GM23338 (cell line): ENCODE data around the gene CCDC85B. TPM values are rescaled to one million over a fixed set of nuclear protein-coding genes. Genes with fewer than 3 reads are reported as not detected.

Source experiments
- ATAC-seq: fragments of 200-7000 bp; cut with Tn5 transposase; 3 replicates; pipeline ENCODE4 v1.9.1; 2020
- DNase-seq: peaks from one replicate; pipeline ENCODE4 v3.0.0-alpha.2; 2015; ENCODE audit warnings: low spot score
- H2AFZ ChIP-seq: fragments of 200-600 bp; sonication (generic); 2 replicates; pipeline ENCODE4 v1.8.0; 2016; ENCODE audit warnings: antibody characterized with exemption, mild to moderate bottlenecking, moderate library complexity
- H3F3A ChIP-seq: fragments of 200-600 bp; sonication (generic); replicated peaks from 2 replicates; pipeline ENCODE4 v1.8.0; 2017; ENCODE audit warnings: antibody characterized with exemption, mixed run types, low read depth
- H3K27ac ChIP-seq: fragments of 200-600 bp; sonication (generic); 2 replicates; pipeline ENCODE4 v1.6.1; 2016; ENCODE audit warnings: low read depth
- H3K27me3 ChIP-seq: fragments of 200-600 bp; sonication (generic); 2 replicates; pipeline ENCODE4 v1.8.0; 2016; ENCODE audit warnings: mild to moderate bottlenecking, mixed run types, moderate library complexity; ENCODE audit not compliant: insufficient read depth
- H3K36me3 ChIP-seq: fragments of 200-600 bp; sonication (generic); 2 replicates; pipeline ENCODE4 v1.8.0; 2016; ENCODE audit warnings: mild to moderate bottlenecking; ENCODE audit not compliant: insufficient read depth
- H3K4me1 ChIP-seq: fragments of 200-600 bp; sonication (generic); 2 replicates; pipeline ENCODE4 v1.8.0; 2016; ENCODE audit warnings: mild to moderate bottlenecking, moderate library complexity; ENCODE audit not compliant: insufficient read depth
- H3K4me2 ChIP-seq: fragments of 200-600 bp; sonication (generic); 2 replicates; pipeline ENCODE4 v1.7.1; 2017; ENCODE audit warnings: mixed run types
- H3K4me3 ChIP-seq: fragments of 200-600 bp; sonication (generic); 2 replicates; pipeline ENCODE4 v1.6.1; 2016; ENCODE audit warnings: mixed run types
- H3K79me2 ChIP-seq: fragments of 200-600 bp; sonication (generic); replicated peaks from 2 replicates; pipeline ENCODE4 v1.8.0; 2017; ENCODE audit warnings: mild to moderate bottlenecking; ENCODE audit not compliant: insufficient read depth
- H3K9me2 ChIP-seq: fragments of 200-600 bp; sonication (generic); 2 replicates; pipeline ENCODE4 v1.8.0; 2017; ENCODE audit not compliant: insufficient read depth
- H4K20me1 ChIP-seq: fragments of 200-600 bp; sonication (generic); replicated peaks from 2 replicates; pipeline ENCODE4 v1.8.0; 2017; ENCODE audit warnings: mild to moderate bottlenecking; ENCODE audit not compliant: insufficient read depth
- H3K27ac Mint-ChIP-seq: 2 replicates; pipeline ENCODE4 v1.8.0; 2020; ENCODE audit warnings: inconsistent platforms, mild to moderate bottlenecking, moderate library complexity, mixed read lengths
- H3K27me3 Mint-ChIP-seq: 3 replicates; pipeline ENCODE4 v1.8.0; 2022; ENCODE audit warnings: low read depth, mild to moderate bottlenecking, moderate library complexity, mixed read lengths, inconsistent platforms; ENCODE audit not compliant: insufficient read depth, poor library complexity
- H3K36me3 Mint-ChIP-seq: 3 replicates; pipeline ENCODE4 v1.8.0; 2021; ENCODE audit warnings: low read depth, mild to moderate bottlenecking, inconsistent platforms, moderate library complexity, mixed read lengths
- H3K4me1 Mint-ChIP-seq: 3 replicates; pipeline ENCODE4 v1.8.0; 2020; ENCODE audit warnings: mild to moderate bottlenecking, inconsistent platforms, mixed read lengths
- H3K4me3 Mint-ChIP-seq: 3 replicates; pipeline ENCODE4 v1.8.0; 2021; ENCODE audit warnings: moderate library complexity, mild to moderate bottlenecking, inconsistent platforms, mixed read lengths
- H3K9me3 Mint-ChIP-seq: 3 replicates; pipeline ENCODE4 v1.8.0; 2020; ENCODE audit warnings: moderate library complexity, mild to moderate bottlenecking, inconsistent platforms, mixed read lengths
- CREB1 ChIP-seq: fragments of 250-450 bp; sonication (Bioruptor Pico); IDR thresholded peaks from 2 replicates; pipeline ENCODE4 v1.5.0; 2020; ENCODE audit warnings: low read depth, mild to moderate bottlenecking, moderate library complexity
- JUNB ChIP-seq: IDR thresholded peaks from one replicate; pipeline ENCODE4 v1.6.1; 2016; ENCODE audit warnings: antibody characterized with exemption; ENCODE audit not compliant: unreplicated experiment
- NANOG ChIP-seq: IDR thresholded peaks from 2 replicates; pipeline ENCODE4 v1.6.1; 2016; ENCODE audit warnings: antibody characterized with exemption, borderline replicate concordance
- POLR2AphosphoS5 ChIP-seq: IDR thresholded peaks from 2 replicates; pipeline ENCODE4 v1.6.1; 2016; ENCODE audit warnings: antibody characterized with exemption, low read depth
- ZNF331 ChIP-seq: fragments of 250-450 bp; sonication (Bioruptor Pico); IDR thresholded peaks from 2 replicates; pipeline ENCODE4 v1.5.0; 2020; ENCODE audit warnings: low read depth, mild to moderate bottlenecking, moderate library complexity
- polyA plus RNA-seq: library from polyadenylated mRNA; unstranded; fragments of >200 nt; fragmentation: Nextera tagmentation; extraction: Ambion mirVana; gene quantifications from 2 replicates; pipeline ENCODE4 v1.2.1, GENCODE V29; 2016
- total RNA-seq: library from RNA; depleted of rRNA; stranded (reverse); fragments of >200 nt; shearing (Covaris generic); gene quantifications from 2 replicates; pipeline ENCODE4 v1.2.3, GENCODE V29; 2014
- TF ChIP-seq, protein P1 (sequence below): IDR thresholded peaks from 2 replicates; pipeline ENCODE4 v1.6.1; 2016; ENCODE audit warnings: antibody characterized with exemption
- TF ChIP-seq, protein P2 (sequence below): fragments of 250-450 bp; sonication (Bioruptor Pico); IDR thresholded peaks from 2 replicates; pipeline ENCODE4 v1.5.0; 2020; ENCODE audit warnings: mild to moderate bottlenecking, moderate library complexity
- TF ChIP-seq, protein P3 (sequence below), 2 experiments: fragments of 200-600 bp in 1 of 2; sonication (generic) in 1 of 2; conservative IDR thresholded peaks; 2 replicates each; pipeline versions ENCODE4 v1.5.1 to v1.6.1; 2016 to 2017; ENCODE audit warnings: antibody characterized with exemption in 2 of 2, low read depth in 2 of 2, mild to moderate bottlenecking in 2 of 2, moderate library complexity in 1 of 2

The CCDC85B gene
- total and polyA plus RNA-seq, 2 experiments from 2014 or later, result 54.5 to 66.3 TPM

DNA sequence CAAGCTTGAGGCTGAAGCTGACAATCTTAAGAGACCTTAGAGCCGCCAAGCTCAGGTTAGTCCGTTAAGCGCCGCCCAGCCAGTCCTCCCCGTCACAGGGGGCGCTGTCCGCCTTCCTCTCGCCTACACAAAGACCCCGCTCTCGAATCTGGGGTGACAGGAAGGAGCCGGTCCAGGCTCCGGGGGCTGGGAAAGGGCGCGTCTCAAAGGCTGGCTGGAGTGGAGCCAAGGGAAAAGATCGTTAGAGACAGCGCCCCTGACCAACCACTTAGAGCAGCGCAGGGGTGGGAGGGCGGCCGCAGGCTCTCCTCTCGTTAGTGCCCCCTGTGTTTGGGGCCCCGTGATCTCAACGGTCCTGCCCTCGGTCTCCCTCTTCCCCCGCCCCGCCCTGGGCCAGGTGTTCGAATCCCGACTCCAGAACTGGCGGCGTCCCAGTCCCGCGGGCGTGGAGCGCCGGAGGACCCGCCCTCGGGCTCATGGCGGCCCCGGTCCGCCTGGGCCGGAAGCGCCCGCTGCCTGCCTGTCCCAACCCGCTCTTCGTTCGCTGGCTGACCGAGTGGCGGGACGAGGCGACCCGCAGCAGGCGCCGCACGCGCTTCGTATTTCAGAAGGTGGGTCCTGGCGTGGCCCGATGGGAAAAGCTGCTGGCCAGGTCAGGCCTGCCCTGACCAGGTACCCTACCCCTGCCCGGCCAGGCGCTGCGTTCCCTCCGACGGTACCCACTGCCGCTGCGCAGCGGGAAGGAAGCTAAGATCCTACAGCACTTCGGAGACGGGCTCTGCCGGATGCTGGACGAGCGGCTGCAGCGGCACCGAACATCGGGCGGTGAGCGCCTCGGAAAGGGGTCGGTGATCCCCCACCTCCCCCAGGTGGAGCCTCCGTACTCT is 30.0 kb upstream of the CCDC85B start, which contains the start of gene MUS81:
Gene MUS81 (plus strand): TSS at position 156 of the 887 bp plus-strand sequence. CDS start 321 bp downstream, at position 477.
- peak within 1 kb of the TSS; percentile 66; the same call in 1 of the 2 replicates for H2AFZ ChIP-seq
- H4K20me1 ChIP-seq, result peaks cover 19% of the 10 kb centered on the region
- Mint-ChIP-seq H3K27me3 (peaks cover 35% of the 10 kb centered on the region), H3K9me3 (peaks cover 4% of the 10 kb centered on the region; the same call in 2 of the 3 replicates), H3K27ac (peak within 1 kb of the TSS; percentile 97), H3K4me3 (peak within 1 kb of the TSS; percentile 91), H3K4me1 (peaks cover 24% of the 10 kb centered on the region), H3K36me3 (peaks cover 52% of the 10 kb centered on the region)
- H3K4me3 ChIP-seq, result peak within 1 kb of the TSS; percentile 95
- peaks cover 10% of the 10 kb centered on the region for H3K36me3 ChIP-seq
- peaks cover 11% of the 10 kb centered on the region for H3K4me1 ChIP-seq
- peaks cover 37% of the 10 kb centered on the region for H3F3A ChIP-seq
- H3K27me3 ChIP-seq, result no peaks in the 10 kb centered on the region
- H3K4me2 ChIP-seq, result peak within 1 kb of the TSS; percentile 99
- peaks cover 31% of the 10 kb centered on the region for H3K79me2 ChIP-seq
- no peaks in the 10 kb centered on the region for H3K9me2 ChIP-seq
- ATAC-seq (peak; percentile 36), DNase-seq (peak; percentile 99)
- peak within 1 kb of the TSS; percentile 96 for H3K27ac ChIP-seq
- TF ChIP-seq ZNF331 (CRISPR knock-in tag) (no peak), JUNB (no peak), NANOG (no peak), CREB1 (CRISPR knock-in tag) (0 out of 2 replicates have a peak, but pooled peaks have one; percentile 26), POLR2AphosphoS5 (peak; percentile 59; the same call in 1 of the 2 replicates)
- TF ChIP-seq, protein P1, sequence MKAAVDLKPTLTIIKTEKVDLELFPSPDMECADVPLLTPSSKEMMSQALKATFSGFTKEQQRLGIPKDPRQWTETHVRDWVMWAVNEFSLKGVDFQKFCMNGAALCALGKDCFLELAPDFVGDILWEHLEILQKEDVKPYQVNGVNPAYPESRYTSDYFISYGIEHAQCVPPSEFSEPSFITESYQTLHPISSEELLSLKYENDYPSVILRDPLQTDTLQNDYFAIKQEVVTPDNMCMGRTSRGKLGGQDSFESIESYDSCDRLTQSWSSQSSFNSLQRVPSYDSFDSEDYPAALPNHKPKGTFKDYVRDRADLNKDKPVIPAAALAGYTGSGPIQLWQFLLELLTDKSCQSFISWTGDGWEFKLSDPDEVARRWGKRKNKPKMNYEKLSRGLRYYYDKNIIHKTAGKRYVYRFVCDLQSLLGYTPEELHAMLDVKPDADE, result peak; percentile 89
- TF ChIP-seq, protein P2, sequence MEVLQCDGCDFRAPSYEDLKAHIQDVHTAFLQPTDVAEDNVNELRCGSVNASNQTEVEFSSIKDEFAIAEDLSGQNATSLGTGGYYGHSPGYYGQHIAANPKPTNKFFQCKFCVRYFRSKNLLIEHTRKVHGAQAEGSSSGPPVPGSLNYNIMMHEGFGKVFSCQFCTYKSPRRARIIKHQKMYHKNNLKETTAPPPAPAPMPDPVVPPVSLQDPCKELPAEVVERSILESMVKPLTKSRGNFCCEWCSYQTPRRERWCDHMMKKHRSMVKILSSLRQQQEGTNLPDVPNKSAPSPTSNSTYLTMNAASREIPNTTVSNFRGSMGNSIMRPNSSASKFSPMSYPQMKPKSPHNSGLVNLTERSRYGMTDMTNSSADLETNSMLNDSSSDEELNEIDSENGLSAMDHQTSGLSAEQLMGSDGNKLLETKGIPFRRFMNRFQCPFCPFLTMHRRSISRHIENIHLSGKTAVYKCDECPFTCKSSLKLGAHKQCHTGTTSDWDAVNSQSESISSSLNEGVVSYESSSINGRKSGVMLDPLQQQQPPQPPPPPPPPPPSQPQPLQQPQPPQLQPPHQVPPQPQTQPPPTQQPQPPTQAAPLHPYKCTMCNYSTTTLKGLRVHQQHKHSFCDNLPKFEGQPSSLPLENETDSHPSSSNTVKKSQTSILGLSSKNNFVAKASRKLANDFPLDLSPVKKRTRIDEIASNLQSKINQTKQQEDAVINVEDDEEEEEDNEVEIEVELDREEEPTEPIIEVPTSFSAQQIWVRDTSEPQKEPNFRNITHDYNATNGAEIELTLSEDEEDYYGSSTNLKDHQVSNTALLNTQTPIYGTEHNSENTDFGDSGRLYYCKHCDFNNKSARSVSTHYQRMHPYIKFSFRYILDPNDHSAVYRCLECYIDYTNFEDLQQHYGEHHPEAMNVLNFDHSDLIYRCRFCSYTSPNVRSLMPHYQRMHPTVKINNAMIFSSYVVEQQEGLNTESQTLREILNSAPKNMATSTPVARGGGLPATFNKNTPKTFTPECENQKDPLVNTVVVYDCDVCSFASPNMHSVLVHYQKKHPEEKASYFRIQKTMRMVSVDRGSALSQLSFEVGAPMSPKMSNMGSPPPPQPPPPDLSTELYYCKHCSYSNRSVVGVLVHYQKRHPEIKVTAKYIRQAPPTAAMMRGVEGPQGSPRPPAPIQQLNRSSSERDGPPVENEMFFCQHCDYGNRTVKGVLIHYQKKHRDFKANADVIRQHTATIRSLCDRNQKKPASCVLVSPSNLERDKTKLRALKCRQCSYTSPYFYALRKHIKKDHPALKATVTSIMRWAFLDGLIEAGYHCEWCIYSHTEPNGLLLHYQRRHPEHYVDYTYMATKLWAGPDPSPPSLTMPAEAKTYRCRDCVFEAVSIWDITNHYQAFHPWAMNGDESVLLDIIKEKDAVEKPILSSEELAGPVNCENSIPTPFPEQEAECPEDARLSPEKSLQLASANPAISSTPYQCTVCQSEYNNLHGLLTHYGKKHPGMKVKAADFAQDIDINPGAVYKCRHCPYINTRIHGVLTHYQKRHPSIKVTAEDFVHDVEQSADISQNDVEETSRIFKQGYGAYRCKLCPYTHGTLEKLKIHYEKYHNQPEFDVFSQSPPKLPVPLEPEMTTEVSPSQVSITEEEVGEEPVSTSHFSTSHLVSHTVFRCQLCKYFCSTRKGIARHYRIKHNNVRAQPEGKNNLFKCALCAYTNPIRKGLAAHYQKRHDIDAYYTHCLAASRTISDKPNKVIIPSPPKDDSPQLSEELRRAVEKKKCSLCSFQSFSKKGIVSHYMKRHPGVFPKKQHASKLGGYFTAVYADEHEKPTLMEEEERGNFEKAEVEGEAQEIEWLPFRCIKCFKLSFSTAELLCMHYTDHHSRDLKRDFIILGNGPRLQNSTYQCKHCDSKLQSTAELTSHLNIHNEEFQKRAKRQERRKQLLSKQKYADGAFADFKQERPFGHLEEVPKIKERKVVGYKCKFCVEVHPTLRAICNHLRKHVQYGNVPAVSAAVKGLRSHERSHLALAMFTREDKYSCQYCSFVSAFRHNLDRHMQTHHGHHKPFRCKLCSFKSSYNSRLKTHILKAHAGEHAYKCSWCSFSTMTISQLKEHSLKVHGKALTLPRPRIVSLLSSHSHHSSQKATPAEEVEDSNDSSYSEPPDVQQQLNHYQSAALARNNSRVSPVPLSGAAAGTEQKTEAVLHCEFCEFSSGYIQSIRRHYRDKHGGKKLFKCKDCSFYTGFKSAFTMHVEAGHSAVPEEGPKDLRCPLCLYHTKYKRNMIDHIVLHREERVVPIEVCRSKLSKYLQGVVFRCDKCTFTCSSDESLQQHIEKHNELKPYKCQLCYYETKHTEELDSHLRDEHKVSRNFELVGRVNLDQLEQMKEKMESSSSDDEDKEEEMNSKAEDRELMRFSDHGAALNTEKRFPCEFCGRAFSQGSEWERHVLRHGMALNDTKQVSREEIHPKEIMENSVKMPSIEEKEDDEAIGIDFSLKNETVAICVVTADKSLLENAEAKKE (CRISPR knock-in tag), result no peak
- TF ChIP-seq, protein P3, sequence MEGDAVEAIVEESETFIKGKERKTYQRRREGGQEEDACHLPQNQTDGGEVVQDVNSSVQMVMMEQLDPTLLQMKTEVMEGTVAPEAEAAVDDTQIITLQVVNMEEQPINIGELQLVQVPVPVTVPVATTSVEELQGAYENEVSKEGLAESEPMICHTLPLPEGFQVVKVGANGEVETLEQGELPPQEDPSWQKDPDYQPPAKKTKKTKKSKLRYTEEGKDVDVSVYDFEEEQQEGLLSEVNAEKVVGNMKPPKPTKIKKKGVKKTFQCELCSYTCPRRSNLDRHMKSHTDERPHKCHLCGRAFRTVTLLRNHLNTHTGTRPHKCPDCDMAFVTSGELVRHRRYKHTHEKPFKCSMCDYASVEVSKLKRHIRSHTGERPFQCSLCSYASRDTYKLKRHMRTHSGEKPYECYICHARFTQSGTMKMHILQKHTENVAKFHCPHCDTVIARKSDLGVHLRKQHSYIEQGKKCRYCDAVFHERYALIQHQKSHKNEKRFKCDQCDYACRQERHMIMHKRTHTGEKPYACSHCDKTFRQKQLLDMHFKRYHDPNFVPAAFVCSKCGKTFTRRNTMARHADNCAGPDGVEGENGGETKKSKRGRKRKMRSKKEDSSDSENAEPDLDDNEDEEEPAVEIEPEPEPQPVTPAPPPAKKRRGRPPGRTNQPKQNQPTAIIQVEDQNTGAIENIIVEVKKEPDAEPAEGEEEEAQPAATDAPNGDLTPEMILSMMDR (conservative IDR thresholded peaks at IDR 0.05; ENCODE audit: low read depth in 2 of 2), result peak; percentile 82 to 86
